Measurements from ENCODE around the gene RNF212. TPM values are rescaled to one million over a fixed set of nuclear protein-coding genes. Genes with fewer than 3 reads are reported as not detected.

The RNF212 gene
- total RNA-seq, 1 experiment from 2014 or later, result not detected

- Histone ChIP-seq H3K4me3 (ENCODE audit: low read depth, low read length) (no peak overlapping the region), H3K9me3 (no peaks in the 10 kb centered on the region; the same call in 1 of the 2 replicates), H3K36me3 (ENCODE audit: control insufficient read depth, insufficient read depth, low read length) (no peaks in the 10 kb centered on the region), H3K27me3 (replicated peaks; ENCODE audit: control insufficient read depth, insufficient read depth, low read length) (no peaks in the 10 kb centered on the region), H3K4me1 (no peaks in the 10 kb centered on the region)
- Mint-ChIP-seq H3K27me3 (ENCODE audit: insufficient read depth, unreplicated experiment) (peaks cover 18% of the 10 kb centered on the region), H3K4me1 (ENCODE audit: low read depth, unreplicated experiment) (peaks cover 6% of the 10 kb centered on the region), H3K27ac (ENCODE audit: unreplicated experiment) (no peak overlapping the region), H3K9me3 (ENCODE audit: unreplicated experiment) (no peaks in the 10 kb centered on the region), H3K36me3 (ENCODE audit: insufficient read depth, unreplicated experiment) (no peaks in the 10 kb centered on the region), H3K4me3 (ENCODE audit: unreplicated experiment) (no peak overlapping the region)
- DNase-seq, result no peak
- CTCF ChIA-PET, result no interaction called here
- POLR2A ChIA-PET, result no interaction called here
- intact Hi-C loops (cut with micrococcal nuclease; ENCODE audit: unreplicated experiment), result no loop called here
- no peak for TF ChIP-seq CTCF (IDR thresholded peaks at IDR 0.05; ENCODE audit: insufficient read depth in 1 of 2, low read depth in 1 of 2, low read length in 1 of 2, severe bottlenecking in 1 of 2, unreplicated experiment in 1 of 2)
- no TSS peak for BruUV-seq (replicated peaks)
Observed at GRCh38 chr4:1081689-1082040, 31.7 kb downstream of the RNF212 start.

GRCh38 chr4:1080961-1081688 is 32.2 kb downstream of the RNF212 start:
- intact Hi-C loops (cut with micrococcal nuclease; ENCODE audit: unreplicated experiment), result no loop called here

GRCh38 chr4:1080432-1080831 is 32.9 kb downstream of the RNF212 start:
- no peaks in the 10 kb centered on the region for H3K27me3 ChIP-seq (replicated peaks; ENCODE audit: control insufficient read depth, insufficient read depth, low read length)
- POLR2A ChIA-PET, result no interaction called here
- H3K4me3 ChIP-seq (ENCODE audit: low read depth, low read length), result no peak overlapping the region
- Mint-ChIP-seq H3K4me1 (ENCODE audit: low read depth, unreplicated experiment) (peaks cover under 1% of the 10 kb centered on the region), H3K4me3 (ENCODE audit: unreplicated experiment) (no peak overlapping the region), H3K27ac (ENCODE audit: unreplicated experiment) (no peak overlapping the region), H3K9me3 (ENCODE audit: unreplicated experiment) (no peaks in the 10 kb centered on the region), H3K36me3 (ENCODE audit: insufficient read depth, unreplicated experiment) (no peaks in the 10 kb centered on the region), H3K27me3 (ENCODE audit: insufficient read depth, unreplicated experiment) (peaks cover 16% of the 10 kb centered on the region)
- CTCF ChIA-PET, result no interaction called here
- no TSS peak for BruUV-seq (replicated peaks)
- no peak for DNase-seq
- TF ChIP-seq CTCF (IDR thresholded peaks at IDR 0.05; ENCODE audit: insufficient read depth in 1 of 2, low read depth in 1 of 2, low read length in 1 of 2, severe bottlenecking in 1 of 2, unreplicated experiment in 1 of 2), result no peak
- H3K9me3 ChIP-seq, result no peaks in the 10 kb centered on the region; the same call in 1 of the 2 replicates
- H3K36me3 ChIP-seq (ENCODE audit: control insufficient read depth, insufficient read depth, low read length), result no peaks in the 10 kb centered on the region
- intact Hi-C loops (cut with micrococcal nuclease; ENCODE audit: unreplicated experiment), result no loop called here
- H3K4me1 ChIP-seq, result no peaks in the 10 kb centered on the region

More at GRCh38 chr4:1080961-1081688, 32.2 kb downstream of the RNF212 start:
- no peak for TF ChIP-seq CTCF (IDR thresholded peaks at IDR 0.05; ENCODE audit: insufficient read depth in 1 of 2, low read depth in 1 of 2, low read length in 1 of 2, severe bottlenecking in 1 of 2, unreplicated experiment in 1 of 2)
- H3K36me3 Mint-ChIP-seq (ENCODE audit: insufficient read depth, unreplicated experiment), result no peaks in the 10 kb centered on the region
- H3K27me3 Mint-ChIP-seq (ENCODE audit: insufficient read depth, unreplicated experiment), result peaks cover 18% of the 10 kb centered on the region
- H3K4me1 Mint-ChIP-seq (ENCODE audit: low read depth, unreplicated experiment), result peaks cover 6% of the 10 kb centered on the region
- H3K9me3 Mint-ChIP-seq (ENCODE audit: unreplicated experiment), result no peaks in the 10 kb centered on the region
- Histone ChIP-seq H3K4me3 (ENCODE audit: low read depth, low read length) (no peak overlapping the region), H3K9me3 (no peaks in the 10 kb centered on the region; the same call in 1 of the 2 replicates), H3K27me3 (replicated peaks; ENCODE audit: control insufficient read depth, insufficient read depth, low read length) (no peaks in the 10 kb centered on the region), H3K4me1 (no peaks in the 10 kb centered on the region), H3K36me3 (ENCODE audit: control insufficient read depth, insufficient read depth, low read length) (no peaks in the 10 kb centered on the region)
- H3K27ac Mint-ChIP-seq (ENCODE audit: unreplicated experiment), result no peak overlapping the region
- ChIA-PET CTCF (no interaction called here), POLR2A (no interaction called here)
- no TSS peak for BruUV-seq (replicated peaks)
- H3K4me3 Mint-ChIP-seq (ENCODE audit: unreplicated experiment), result no peak overlapping the region
- no peak for DNase-seq
